IMR-90 (cell line): ENCODE measurements around the gene OR8S1. TPM values are rescaled to one million over a fixed set of nuclear protein-coding genes. Genes with fewer than 3 reads are reported as not detected.
"Not testable (repeated sequence)": the region's sequence is repeated elsewhere in the genome, so short reads cannot be mapped to it uniquely, and the experiment has no call there.

Source experiments
- ATAC-seq: fragments of 200-7000 bp; cut with Tn5 transposase; 2 replicates; pipeline ENCODE4 v1.9.1; 2020; ENCODE audit warnings: low read depth, mild to moderate bottlenecking, moderate library complexity
- BruUV-seq: library from RNA; stranded (reverse); fragments of 400-500 nt; replicated peaks from 2 replicates; lab custom pipeline; 2021; lab: Mats Ljungman, UMichigan
- CTCF ChIA-PET: fragments of 300-600 bp; formaldehyde crosslinking; extraction: SDS; loops from one replicate; lab custom pipeline; 2021; ENCODE audit warnings: antibody characterized with exemption; lab: Yijun Ruan, JAX
- POLR2A ChIA-PET: fragments of 300-600 bp; sonication (Branson Sonifier 250); formaldehyde crosslinking; loops from one replicate; lab custom pipeline; 2022; ENCODE audit warnings: antibody characterized with exemption; ENCODE audit not compliant: unreplicated experiment; lab: Charles Lee
- DNase-seq: peaks from one replicate; pipeline ENCODE4 v3.0.0; 2013
- H2AFZ ChIP-seq: replicated peaks from 2 replicates; pipeline ENCODE3; 2013; ENCODE audit warnings: low read length, mild to moderate bottlenecking; ENCODE audit not compliant: poor library complexity
- H2AK5ac ChIP-seq: 2 replicates; pipeline ENCODE4 v1.6.1; 2013; ENCODE audit warnings: low read depth, low read length, inconsistent platforms
- H2AK9ac ChIP-seq: replicated peaks from 2 replicates; pipeline ENCODE3; 2013; ENCODE audit warnings: mild to moderate bottlenecking, low read depth, low read length, moderate library complexity; ENCODE audit not compliant: poor library complexity
- H2BK120ac ChIP-seq: 2 replicates; pipeline ENCODE4 v1.6.1; 2013; ENCODE audit warnings: low read depth, low read length, inconsistent platforms
- H2BK15ac ChIP-seq: 3 replicates; pipeline ENCODE4 v1.6.1; 2013; ENCODE audit warnings: low read depth, low read length, inconsistent platforms
- H2BK20ac ChIP-seq: 2 replicates; pipeline ENCODE4 v1.6.1; 2013; ENCODE audit warnings: low read depth, mild to moderate bottlenecking, inconsistent platforms, low read length, moderate library complexity
- H2BK5ac ChIP-seq: 2 replicates; pipeline ENCODE4 v1.6.1; 2013; ENCODE audit warnings: mild to moderate bottlenecking, low read depth, low read length, inconsistent platforms; ENCODE audit not compliant: poor library complexity, severe bottlenecking
- H3K14ac ChIP-seq: replicated peaks from 2 replicates; pipeline ENCODE4 v1.6.1; 2013; ENCODE audit warnings: low read depth, low read length, inconsistent platforms
- H3K18ac ChIP-seq: 2 replicates; pipeline ENCODE4 v1.6.1; 2013; ENCODE audit warnings: low read depth, low read length, control low read depth
- H3K23ac ChIP-seq: 2 replicates; pipeline ENCODE4 v1.6.1; 2013; ENCODE audit warnings: low read depth, low read length, inconsistent platforms
- H3K27ac ChIP-seq: 2 replicates; pipeline ENCODE4 v1.5.1; 2013; ENCODE audit warnings: mild to moderate bottlenecking, control low read depth, low read length; ENCODE audit not compliant: insufficient read depth
- H3K27me3 ChIP-seq: 2 replicates; pipeline ENCODE4 v1.6.1; 2013; ENCODE audit warnings: low read length; ENCODE audit not compliant: control insufficient read depth, insufficient read depth
- H3K36me3 ChIP-seq: 2 replicates; pipeline ENCODE4 v1.6.1; 2013; ENCODE audit warnings: low read length, mixed read lengths; ENCODE audit not compliant: control insufficient read depth, insufficient read depth
- H3K4ac ChIP-seq: 2 replicates; pipeline ENCODE4 v1.6.1; 2013; ENCODE audit warnings: low read depth, low read length, inconsistent platforms
- H3K4me1 ChIP-seq: 2 replicates; pipeline ENCODE4 v1.6.1; 2013; ENCODE audit warnings: low read length, mixed read lengths; ENCODE audit not compliant: control insufficient read depth, insufficient read depth
- H3K4me2 ChIP-seq: 2 replicates; pipeline ENCODE4 v1.6.1; 2013; ENCODE audit warnings: low read depth, mild to moderate bottlenecking, control low read depth, low read length, moderate library complexity
- H3K4me3 ChIP-seq: 2 replicates; pipeline ENCODE4 v1.5.1; 2013; ENCODE audit warnings: low read depth, mild to moderate bottlenecking, control low read depth, low read length, moderate library complexity; ENCODE audit not compliant: insufficient read depth
- H3K56ac ChIP-seq: 2 replicates; pipeline ENCODE4 v1.6.1; 2013; ENCODE audit warnings: low read length, inconsistent platforms; ENCODE audit not compliant: insufficient read depth; ENCODE audit errors: extremely low read depth
- H3K79me1 ChIP-seq, 2 experiments: 2 replicates each; pipeline ENCODE4 v1.6.1; 2013; ENCODE audit warnings: low read length in 2 of 2, inconsistent platforms in 1 of 2, low read depth in 1 of 2
- H3K9ac ChIP-seq: 2 replicates; pipeline ENCODE4 v1.6.1; 2013; ENCODE audit warnings: low read depth, low read length, control low read depth
- H3K9me1 ChIP-seq: 2 replicates; pipeline ENCODE4 v1.6.1; 2013; ENCODE audit warnings: low read length, inconsistent platforms; ENCODE audit not compliant: insufficient read depth
- H3K9me3 ChIP-seq: 2 replicates; pipeline ENCODE4 v1.6.1; 2013; ENCODE audit warnings: low read length; ENCODE audit not compliant: control insufficient read depth, insufficient read depth
- H4K20me1 ChIP-seq: 2 replicates; pipeline ENCODE4 v1.6.1; 2013; ENCODE audit warnings: low read length, inconsistent platforms; ENCODE audit not compliant: insufficient read depth
- H4K5ac ChIP-seq: 2 replicates; pipeline ENCODE4 v1.6.1; 2013; ENCODE audit warnings: mild to moderate bottlenecking, low read depth, low read length, control low read depth
- H4K8ac ChIP-seq, 2 experiments: 2 replicates each; pipeline ENCODE4 v1.6.1; 2013; ENCODE audit warnings: low read depth in 2 of 2, low read length in 2 of 2, control low read depth in 1 of 2, inconsistent platforms in 1 of 2
- H4K91ac ChIP-seq: 2 replicates; pipeline ENCODE4 v1.6.1; 2013; ENCODE audit warnings: low read depth, low read length, inconsistent platforms; ENCODE audit not compliant: insufficient read depth
- WGBS, 2 experiments: methylation state at CpG; one replicate each; pipeline versions ENCODE4 v1.1.5 to v1.1.7; 2013; ENCODE audit warnings: missing lambda C conversion rate in 2 of 2; ENCODE audit not compliant: insufficient read length in 1 of 2; ENCODE audit errors: extremely low coverage in 2 of 2; 5-methylcytosine and 5-hydroxymethylcytosine counted together
- dilution Hi-C: fragments of 300-500 bp; cut with HindIII; formaldehyde crosslinking; loops from one replicate; pipeline ENCODE4 v1.14.3; 2018; ENCODE audit warnings: low sequenced_read_pairs; ENCODE audit not compliant: unreplicated experiment
- in situ Hi-C: fragments of 300-500 bp; cut with MboI; formaldehyde crosslinking; loops from 3 replicates; pipeline ENCODE4 v1.14.3; 2019; ENCODE audit warnings: low sequenced_read_pairs, inconsistent platforms, mixed read lengths
- intact Hi-C: fragments of 100-400 bp; cut with micrococcal nuclease; formaldehyde crosslinking; loops from 2 replicates; pipeline ENCODE4 v1.10.0; 2022
- polyA plus RNA-seq, 3 experiments: library from polyadenylated mRNA; depleted of rRNA; stranded (reverse); fragments of >200 nt; gene quantifications; 2 replicates each; pipeline ENCODE4 v1.2.3, GENCODE V29; 2012; ENCODE audit warnings: low replicate concordance in 1 of 3
- total RNA-seq: library from RNA; depleted of rRNA; stranded (reverse); fragments of >200 nt; gene quantifications from 2 replicates; pipeline ENCODE4 v1.2.3, GENCODE V29; 2012

OR8S1 gene
- total and polyA plus RNA-seq, 2 of the 4 experiments (the other 2 are of a cell fraction), result not detected

GRCh38 chr12:48547012-48547411 lies 21.6 kb downstream of the OR8S1 start:
- BruUV-seq, CTCF ChIA-PET, H2BK120ac ChIP-seq, H3K14ac ChIP-seq, H4K8ac ChIP-seq, H3K4me1 ChIP-seq, ATAC-seq, H3K9me3 ChIP-seq, H2AK9ac ChIP-seq, H3K79me1 ChIP-seq, H3K4me2 ChIP-seq, H3K23ac ChIP-seq, H3K27me3 ChIP-seq, H3K56ac ChIP-seq, H4K20me1 ChIP-seq, H3K4me3 ChIP-seq, H2AFZ ChIP-seq, intact Hi-C loops, POLR2A ChIA-PET, H3K36me3 ChIP-seq, H4K5ac ChIP-seq, H3K9ac ChIP-seq, H2BK15ac ChIP-seq, H4K91ac ChIP-seq, dilution Hi-C loops, H3K9me1 ChIP-seq, H3K4ac ChIP-seq, DNase-seq, H2BK20ac ChIP-seq, H3K18ac ChIP-seq, H2BK5ac ChIP-seq, H3K27ac ChIP-seq, H2AK5ac ChIP-seq: not testable (repeated sequence)
- WGBS, 2 experiments, result no CpG with 5 or more reads among the region's 3 CpGs
- in situ Hi-C loops, result loop anchor here (25.0 kb wide), 1 partner anchor 240 kb away; the partner anchor contains the start of gene ADCY6

GRCh38 chr12:48551636-48552035 lies 26.2 kb downstream of the OR8S1 start:
- CTCF ChIA-PET, H2BK120ac ChIP-seq, H3K4me1 ChIP-seq, H3K18ac ChIP-seq, H4K91ac ChIP-seq, H3K14ac ChIP-seq, dilution Hi-C loops, intact Hi-C loops, H3K36me3 ChIP-seq, H3K4me2 ChIP-seq, H3K9me1 ChIP-seq, H2BK15ac ChIP-seq, in situ Hi-C loops, H3K4ac ChIP-seq, BruUV-seq, H4K5ac ChIP-seq, H2AK5ac ChIP-seq, H4K20me1 ChIP-seq, H4K8ac ChIP-seq, H3K79me1 ChIP-seq, H3K27ac ChIP-seq, H3K9me3 ChIP-seq, H2AK9ac ChIP-seq, H3K4me3 ChIP-seq, DNase-seq, H3K23ac ChIP-seq, H3K9ac ChIP-seq, H2BK20ac ChIP-seq, H2AFZ ChIP-seq, ATAC-seq, H3K56ac ChIP-seq, H3K27me3 ChIP-seq, H2BK5ac ChIP-seq: not testable (repeated sequence)
- POLR2A ChIA-PET, result interaction anchor here (0.6 kb wide), 1 partner anchor 28 kb away, joined by 4 read pairs; no protein-coding TSS in a partner anchor
- WGBS, 2 experiments, result no CpG with 5 or more reads among the region's 13 CpGs
